IMR-90 (cell line): ENCODE data around the gene NF1. TPM values are rescaled to one million over a fixed set of nuclear protein-coding genes. Genes with fewer than 3 reads are reported as not detected.

Experiments
- ATAC-seq: fragments of 200-7000 bp; cut with Tn5 transposase; 2 replicates; pipeline ENCODE4 v1.9.1; 2020; ENCODE audit warnings: low read depth, mild to moderate bottlenecking, moderate library complexity
- BruUV-seq: library from RNA; stranded (reverse); fragments of 400-500 nt; replicated peaks from 2 replicates; lab custom pipeline; 2021; lab: Mats Ljungman, UMichigan
- CTCF ChIA-PET: fragments of 300-600 bp; formaldehyde crosslinking; extraction: SDS; loops from one replicate; lab custom pipeline; 2021; ENCODE audit warnings: antibody characterized with exemption; lab: Yijun Ruan, JAX
- POLR2A ChIA-PET: fragments of 300-600 bp; sonication (Branson Sonifier 250); formaldehyde crosslinking; loops from one replicate; lab custom pipeline; 2022; ENCODE audit warnings: antibody characterized with exemption; ENCODE audit not compliant: unreplicated experiment; lab: Charles Lee
- DNase-seq: peaks from one replicate; pipeline ENCODE4 v3.0.0; 2013
- H2AFZ ChIP-seq: replicated peaks from 2 replicates; pipeline ENCODE3; 2013; ENCODE audit warnings: low read length, mild to moderate bottlenecking; ENCODE audit not compliant: poor library complexity
- H2AK5ac ChIP-seq: 2 replicates; pipeline ENCODE4 v1.6.1; 2013; ENCODE audit warnings: low read depth, low read length, inconsistent platforms
- H2AK9ac ChIP-seq: replicated peaks from 2 replicates; pipeline ENCODE3; 2013; ENCODE audit warnings: mild to moderate bottlenecking, low read depth, low read length, moderate library complexity; ENCODE audit not compliant: poor library complexity
- H2BK120ac ChIP-seq: 2 replicates; pipeline ENCODE4 v1.6.1; 2013; ENCODE audit warnings: low read depth, low read length, inconsistent platforms
- H2BK15ac ChIP-seq: 3 replicates; pipeline ENCODE4 v1.6.1; 2013; ENCODE audit warnings: low read depth, low read length, inconsistent platforms
- H2BK20ac ChIP-seq: 2 replicates; pipeline ENCODE4 v1.6.1; 2013; ENCODE audit warnings: low read depth, mild to moderate bottlenecking, inconsistent platforms, low read length, moderate library complexity
- H2BK5ac ChIP-seq: 2 replicates; pipeline ENCODE4 v1.6.1; 2013; ENCODE audit warnings: mild to moderate bottlenecking, low read depth, low read length, inconsistent platforms; ENCODE audit not compliant: poor library complexity, severe bottlenecking
- H3K14ac ChIP-seq: replicated peaks from 2 replicates; pipeline ENCODE4 v1.6.1; 2013; ENCODE audit warnings: low read depth, low read length, inconsistent platforms
- H3K18ac ChIP-seq: 2 replicates; pipeline ENCODE4 v1.6.1; 2013; ENCODE audit warnings: low read depth, low read length, control low read depth
- H3K23ac ChIP-seq: 2 replicates; pipeline ENCODE4 v1.6.1; 2013; ENCODE audit warnings: low read depth, low read length, inconsistent platforms
- H3K27ac ChIP-seq: 2 replicates; pipeline ENCODE4 v1.5.1; 2013; ENCODE audit warnings: mild to moderate bottlenecking, control low read depth, low read length; ENCODE audit not compliant: insufficient read depth
- H3K27me3 ChIP-seq: 2 replicates; pipeline ENCODE4 v1.6.1; 2013; ENCODE audit warnings: low read length; ENCODE audit not compliant: control insufficient read depth, insufficient read depth
- H3K36me3 ChIP-seq: 2 replicates; pipeline ENCODE4 v1.6.1; 2013; ENCODE audit warnings: low read length, mixed read lengths; ENCODE audit not compliant: control insufficient read depth, insufficient read depth
- H3K4ac ChIP-seq: 2 replicates; pipeline ENCODE4 v1.6.1; 2013; ENCODE audit warnings: low read depth, low read length, inconsistent platforms
- H3K4me1 ChIP-seq: 2 replicates; pipeline ENCODE4 v1.6.1; 2013; ENCODE audit warnings: low read length, mixed read lengths; ENCODE audit not compliant: control insufficient read depth, insufficient read depth
- H3K4me2 ChIP-seq: 2 replicates; pipeline ENCODE4 v1.6.1; 2013; ENCODE audit warnings: low read depth, mild to moderate bottlenecking, control low read depth, low read length, moderate library complexity
- H3K4me3 ChIP-seq: 2 replicates; pipeline ENCODE4 v1.5.1; 2013; ENCODE audit warnings: low read depth, mild to moderate bottlenecking, control low read depth, low read length, moderate library complexity; ENCODE audit not compliant: insufficient read depth
- H3K56ac ChIP-seq: 2 replicates; pipeline ENCODE4 v1.6.1; 2013; ENCODE audit warnings: low read length, inconsistent platforms; ENCODE audit not compliant: insufficient read depth; ENCODE audit errors: extremely low read depth
- H3K79me1 ChIP-seq, 2 experiments: 2 replicates each; pipeline ENCODE4 v1.6.1; 2013; ENCODE audit warnings: low read length in 2 of 2, inconsistent platforms in 1 of 2, low read depth in 1 of 2
- H3K9ac ChIP-seq: 2 replicates; pipeline ENCODE4 v1.6.1; 2013; ENCODE audit warnings: low read depth, low read length, control low read depth
- H3K9me1 ChIP-seq: 2 replicates; pipeline ENCODE4 v1.6.1; 2013; ENCODE audit warnings: low read length, inconsistent platforms; ENCODE audit not compliant: insufficient read depth
- H3K9me3 ChIP-seq: 2 replicates; pipeline ENCODE4 v1.6.1; 2013; ENCODE audit warnings: low read length; ENCODE audit not compliant: control insufficient read depth, insufficient read depth
- H4K20me1 ChIP-seq: 2 replicates; pipeline ENCODE4 v1.6.1; 2013; ENCODE audit warnings: low read length, inconsistent platforms; ENCODE audit not compliant: insufficient read depth
- H4K5ac ChIP-seq: 2 replicates; pipeline ENCODE4 v1.6.1; 2013; ENCODE audit warnings: mild to moderate bottlenecking, low read depth, low read length, control low read depth
- H4K8ac ChIP-seq, 2 experiments: 2 replicates each; pipeline ENCODE4 v1.6.1; 2013; ENCODE audit warnings: low read depth in 2 of 2, low read length in 2 of 2, control low read depth in 1 of 2, inconsistent platforms in 1 of 2
- H4K91ac ChIP-seq: 2 replicates; pipeline ENCODE4 v1.6.1; 2013; ENCODE audit warnings: low read depth, low read length, inconsistent platforms; ENCODE audit not compliant: insufficient read depth
- BHLHE40 ChIP-seq: fragments of 150-350 bp; IDR thresholded peaks from 2 replicates; pipeline ENCODE4 v1.6.1; 2016; ENCODE audit warnings: mild to moderate bottlenecking, low read depth, low read length
- CEBPB ChIP-seq: IDR thresholded peaks from 2 replicates; pipeline ENCODE4 v1.6.1; 2012; ENCODE audit warnings: low read depth, low read length, improper control_type of control experiment
- CHD1 ChIP-seq: IDR thresholded peaks from 2 replicates; pipeline ENCODE4 v1.6.1; 2012; ENCODE audit warnings: low read depth, low read length, improper control_type of control experiment
- ELK1 ChIP-seq: fragments of 150-350 bp; IDR thresholded peaks from 2 replicates; pipeline ENCODE4 v1.6.1; 2016; ENCODE audit warnings: low read depth, mild to moderate bottlenecking, low read length, moderate library complexity, borderline replicate concordance
- FOS ChIP-seq: fragments of 150-350 bp; IDR thresholded peaks from 2 replicates; pipeline ENCODE4 v1.6.1; 2016; ENCODE audit warnings: low read depth, low read length
- MAFK ChIP-seq: IDR thresholded peaks from 2 replicates; pipeline ENCODE4 v1.6.1; 2012; ENCODE audit warnings: low read depth, low read length, improper control_type of control experiment
- MAZ ChIP-seq: IDR thresholded peaks from 2 replicates; pipeline ENCODE4 v1.6.1; 2012; ENCODE audit warnings: low read depth, mild to moderate bottlenecking, low read length, improper control_type of control experiment, moderate library complexity, borderline replicate concordance
- NFE2L2 ChIP-seq: fragments of 150-350 bp; IDR thresholded peaks from 2 replicates; pipeline ENCODE4 v1.6.1; 2016; ENCODE audit warnings: low read depth, mild to moderate bottlenecking, low read length
- POLR2A ChIP-seq: IDR thresholded peaks from 2 replicates; pipeline ENCODE4 v1.6.1; 2012; ENCODE audit warnings: mild to moderate bottlenecking, low read depth, low read length
- RAD21 ChIP-seq: IDR thresholded peaks from 2 replicates; pipeline ENCODE4 v1.6.1; 2012; ENCODE audit warnings: low read length, improper control_type of control experiment
- RCOR1 ChIP-seq: IDR thresholded peaks from 2 replicates; pipeline ENCODE4 v1.6.1; 2012; ENCODE audit warnings: mild to moderate bottlenecking, low read length, improper control_type of control experiment; ENCODE audit not compliant: insufficient replicate concordance
- RFX5 ChIP-seq: IDR thresholded peaks from 2 replicates; pipeline ENCODE4 v1.8.0; 2012; ENCODE audit warnings: low read depth, mild to moderate bottlenecking, low read length, moderate library complexity
- SMC3 ChIP-seq: fragments of 150-350 bp; IDR thresholded peaks from 2 replicates; pipeline ENCODE4 v1.6.1; 2016; ENCODE audit warnings: low read depth, mild to moderate bottlenecking, antibody characterized with exemption, low read length, moderate library complexity
- WGBS, 2 experiments: methylation state at CpG; one replicate each; pipeline versions ENCODE4 v1.1.5 to v1.1.7; 2013; ENCODE audit warnings: missing lambda C conversion rate in 2 of 2; ENCODE audit not compliant: insufficient read length in 1 of 2; ENCODE audit errors: extremely low coverage in 2 of 2; 5-methylcytosine and 5-hydroxymethylcytosine counted together
- dilution Hi-C: fragments of 300-500 bp; cut with HindIII; formaldehyde crosslinking; loops from one replicate; pipeline ENCODE4 v1.14.3; 2018; ENCODE audit warnings: low sequenced_read_pairs; ENCODE audit not compliant: unreplicated experiment
- in situ Hi-C: fragments of 300-500 bp; cut with MboI; formaldehyde crosslinking; loops from 3 replicates; pipeline ENCODE4 v1.14.3; 2019; ENCODE audit warnings: low sequenced_read_pairs, inconsistent platforms, mixed read lengths
- intact Hi-C: fragments of 100-400 bp; cut with micrococcal nuclease; formaldehyde crosslinking; loops from 2 replicates; pipeline ENCODE4 v1.10.0; 2022
- polyA plus RNA-seq, 3 experiments: library from polyadenylated mRNA; depleted of rRNA; stranded (reverse); fragments of >200 nt; gene quantifications; 2 replicates each; pipeline ENCODE4 v1.2.3, GENCODE V29; 2012; ENCODE audit warnings: low replicate concordance in 1 of 3
- total RNA-seq: library from RNA; depleted of rRNA; stranded (reverse); fragments of >200 nt; gene quantifications from 2 replicates; pipeline ENCODE4 v1.2.3, GENCODE V29; 2012
- TF ChIP-seq, protein P1 (sequence below): fragments of 150-350 bp; IDR thresholded peaks from 2 replicates; pipeline ENCODE4 v1.6.1; 2017; ENCODE audit warnings: mild to moderate bottlenecking, antibody characterized with exemption, low read length, low read depth
- TF ChIP-seq, protein P2 (sequence below): conservative IDR thresholded peaks from 2 replicates; pipeline ENCODE4 v1.5.1; 2012; ENCODE audit warnings: mild to moderate bottlenecking, low read depth, low read length, improper control_type of control experiment

Gene NF1
- total and polyA plus RNA-seq, 2 of the 4 experiments (the other 2 are of a cell fraction): 17.9 to 48.6 TPM

DNA sequence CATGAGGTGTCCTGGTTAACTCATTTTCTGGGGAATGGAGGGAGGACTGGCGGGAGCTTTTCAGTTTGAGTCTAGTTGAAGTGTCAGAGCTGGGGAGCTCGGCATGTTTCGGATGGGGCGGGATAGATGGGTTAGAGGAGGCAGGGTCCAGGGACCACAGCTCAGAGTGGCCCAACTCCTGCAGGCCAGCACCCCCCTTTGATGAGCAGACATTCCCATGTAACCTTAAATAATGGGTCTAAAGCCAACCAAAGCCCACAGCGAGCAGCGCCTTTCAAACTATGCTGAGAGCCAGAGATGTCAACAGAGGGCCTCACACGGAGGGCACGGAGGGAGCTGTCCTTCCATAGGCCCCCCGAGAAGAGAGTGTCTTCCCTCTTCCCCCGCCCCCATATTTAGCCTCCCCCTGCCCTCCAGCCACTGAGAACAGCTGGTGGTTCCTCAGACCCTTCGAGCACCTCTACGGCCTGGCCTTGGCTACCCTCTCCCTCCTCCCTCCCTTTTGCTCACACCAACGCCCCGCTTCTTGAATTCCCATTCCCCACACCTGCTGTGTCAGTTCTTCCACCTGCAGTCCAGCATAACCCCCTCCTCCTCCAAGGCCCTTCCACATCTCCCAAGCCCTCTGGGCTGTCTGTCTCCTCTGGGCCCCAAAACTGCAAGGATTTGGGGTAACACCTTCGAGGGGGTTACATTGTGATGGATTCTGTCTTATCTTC, 318.5 kb downstream of the NF1 start:
- no peak overlapping the region for H2BK15ac ChIP-seq
- no peak overlapping the region for H3K4ac ChIP-seq
- no peak overlapping the region for H2AK9ac ChIP-seq
- no peak overlapping the region for H4K91ac ChIP-seq
- H3K27ac ChIP-seq: no peak overlapping the region
- no peak overlapping the region for H3K56ac ChIP-seq
- H3K18ac ChIP-seq: no peak overlapping the region
- H2BK5ac ChIP-seq: no peak overlapping the region
- H3K9ac ChIP-seq: no peak overlapping the region
- H2BK20ac ChIP-seq: no peak overlapping the region
- DNase-seq: no peak
- POLR2A ChIA-PET: interaction anchor here (0.6 kb wide), 1 partner anchor 16 kb away, joined by 3 read pairs; no protein-coding TSS in a partner anchor
- H2AK5ac ChIP-seq: no peak overlapping the region
- no peak overlapping the region for H3K23ac ChIP-seq
- H4K8ac ChIP-seq: no peak overlapping the region
- H3K27me3 ChIP-seq: peaks cover 29% of the 10 kb centered on the region
- CTCF ChIA-PET: no interaction called here
- WGBS, 2 experiments: 54% methylated on average over 9 of the region's 15 CpGs; no CpG with 5 or more reads in 1 of the 2 experiments
- ATAC-seq: no peak
- no peaks in the 10 kb centered on the region for H3K36me3 ChIP-seq
- no peaks in the 10 kb centered on the region for H3K9me3 ChIP-seq
- H3K4me3 ChIP-seq: no peak overlapping the region
- H2AFZ ChIP-seq: no peak overlapping the region
- H3K14ac ChIP-seq: no peak overlapping the region
- intact Hi-C loops (no loop called here), dilution Hi-C loops (no loop called here), in situ Hi-C loops (no loop called here)
- H3K9me1 ChIP-seq: peaks cover 4% of the 10 kb centered on the region; the same call in 1 of the 2 replicates
- 0 out of 2 replicates have a peak, but pooled peaks cover 3% of the 10 kb centered on the region for H4K20me1 ChIP-seq
- H2BK120ac ChIP-seq: no peak overlapping the region
- no peak overlapping the region for H3K4me2 ChIP-seq
- no peaks in the 10 kb centered on the region for H3K79me1 ChIP-seq
- no TSS peak for BruUV-seq
- H4K5ac ChIP-seq: no peak overlapping the region
- no peaks in the 10 kb centered on the region; the same call in 1 of the 2 replicates for H3K4me1 ChIP-seq
- no peak for TF ChIP-seq MAZ
- TF ChIP-seq CEBPB: no peak
- no peak for TF ChIP-seq MAFK
- TF ChIP-seq RCOR1: no peak
- TF ChIP-seq RFX5: no peak
- no peak for TF ChIP-seq FOS
- TF ChIP-seq NFE2L2: no peak
- no peak for TF ChIP-seq BHLHE40
- TF ChIP-seq SMC3: no peak
- no peak for TF ChIP-seq ELK1
- TF ChIP-seq, protein P1, sequence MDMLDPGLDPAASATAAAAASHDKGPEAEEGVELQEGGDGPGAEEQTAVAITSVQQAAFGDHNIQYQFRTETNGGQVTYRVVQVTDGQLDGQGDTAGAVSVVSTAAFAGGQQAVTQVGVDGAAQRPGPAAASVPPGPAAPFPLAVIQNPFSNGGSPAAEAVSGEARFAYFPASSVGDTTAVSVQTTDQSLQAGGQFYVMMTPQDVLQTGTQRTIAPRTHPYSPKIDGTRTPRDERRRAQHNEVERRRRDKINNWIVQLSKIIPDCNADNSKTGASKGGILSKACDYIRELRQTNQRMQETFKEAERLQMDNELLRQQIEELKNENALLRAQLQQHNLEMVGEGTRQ: no peak
- TF ChIP-seq POLR2A: no peak
- TF ChIP-seq, protein P2, sequence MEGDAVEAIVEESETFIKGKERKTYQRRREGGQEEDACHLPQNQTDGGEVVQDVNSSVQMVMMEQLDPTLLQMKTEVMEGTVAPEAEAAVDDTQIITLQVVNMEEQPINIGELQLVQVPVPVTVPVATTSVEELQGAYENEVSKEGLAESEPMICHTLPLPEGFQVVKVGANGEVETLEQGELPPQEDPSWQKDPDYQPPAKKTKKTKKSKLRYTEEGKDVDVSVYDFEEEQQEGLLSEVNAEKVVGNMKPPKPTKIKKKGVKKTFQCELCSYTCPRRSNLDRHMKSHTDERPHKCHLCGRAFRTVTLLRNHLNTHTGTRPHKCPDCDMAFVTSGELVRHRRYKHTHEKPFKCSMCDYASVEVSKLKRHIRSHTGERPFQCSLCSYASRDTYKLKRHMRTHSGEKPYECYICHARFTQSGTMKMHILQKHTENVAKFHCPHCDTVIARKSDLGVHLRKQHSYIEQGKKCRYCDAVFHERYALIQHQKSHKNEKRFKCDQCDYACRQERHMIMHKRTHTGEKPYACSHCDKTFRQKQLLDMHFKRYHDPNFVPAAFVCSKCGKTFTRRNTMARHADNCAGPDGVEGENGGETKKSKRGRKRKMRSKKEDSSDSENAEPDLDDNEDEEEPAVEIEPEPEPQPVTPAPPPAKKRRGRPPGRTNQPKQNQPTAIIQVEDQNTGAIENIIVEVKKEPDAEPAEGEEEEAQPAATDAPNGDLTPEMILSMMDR: no peak
- no peak for TF ChIP-seq CHD1
- TF ChIP-seq RAD21: no peak
